GM18511 (cell line): Measurements from ENCODE around the gene ITPR3.

ENCODE experiments used
- ATAC-seq: cut with Tn5 transposase; IDR thresholded peaks from one replicate; pipeline ENCODE4 v1.9.1; 2021; ENCODE audit warnings: mild to moderate bottlenecking, moderate library complexity; ENCODE audit not compliant: unreplicated experiment

Gene ITPR3

GRCh38 chr6:33727932-33728331, 106.8 kb downstream of the ITPR3 start:
- no peak for ATAC-seq

- no peak for ATAC-seq
Observed at GRCh38 chr6:33728438-33728837, 107.3 kb downstream of the ITPR3 start.

- ATAC-seq, result no peak
Observed at GRCh38 chr6:33729059-33729458, 107.9 kb downstream of the ITPR3 start.

- ATAC-seq, result no peak
Observed at GRCh38 chr6:33730611-33731010, 109.5 kb downstream of the ITPR3 start.

- no peak for ATAC-seq
Observed at GRCh38 chr6:33731035-33731434, 109.9 kb downstream of the ITPR3 start.

- no peak for ATAC-seq
Observed at GRCh38 chr6:33731751-33732282, 110.7 kb downstream of the ITPR3 start.

- no peak for ATAC-seq
Observed at GRCh38 chr6:33732385-33732784, 111.3 kb downstream of the ITPR3 start.

GRCh38 chr6:33732817-33733708, 111.9 kb downstream of the ITPR3 start:
- ATAC-seq, result no peak

GRCh38 chr6:33733709-33734007, 112.5 kb downstream of the ITPR3 start:
- ATAC-seq, result no peak

- no peak for ATAC-seq
Observed at GRCh38 chr6:33735216-33735615, 114.1 kb downstream of the ITPR3 start.

- ATAC-seq, result no peak
Observed at GRCh38 chr6:33737267-33738026, 116.3 kb downstream of the ITPR3 start.

GRCh38 chr6:33738153-33738552, 117.0 kb downstream of the ITPR3 start:
- no peak for ATAC-seq

GRCh38 chr6:33738879-33739278, 117.8 kb downstream of the ITPR3 start:
- no peak for ATAC-seq

GRCh38 chr6:33739571-33739970, 118.4 kb downstream of the ITPR3 start:
- no peak for ATAC-seq

GRCh38 chr6:33740204-33740608, 119.1 kb downstream of the ITPR3 start:
- no peak for ATAC-seq

GRCh38 chr6:33740794-33741193, 119.7 kb downstream of the ITPR3 start:
- ATAC-seq, result no peak

GRCh38 chr6:33742092-33742491, 121.0 kb downstream of the ITPR3 start:
- no peak for ATAC-seq

- no peak for ATAC-seq
Observed at GRCh38 chr6:33742837-33743236, 121.7 kb downstream of the ITPR3 start.

- no peak for ATAC-seq
Observed at GRCh38 chr6:33744001-33744848, 123.1 kb downstream of the ITPR3 start.

GRCh38 chr6:33744895-33745546, 123.9 kb downstream of the ITPR3 start:
- ATAC-seq, result no peak

GRCh38 chr6:33745548-33745947, 124.4 kb downstream of the ITPR3 start:
- ATAC-seq, result no peak
